ENCODE results near the gene PRKAG2. TPM values are rescaled to one million over a fixed set of nuclear protein-coding genes. Genes with fewer than 3 reads are reported as not detected.

Gene PRKAG2
- total and polyA plus RNA-seq, 2 of the 8 experiments (the other 6 are each of a cell fraction or from before 2014, with no cell fraction given), result 7.5 to 18.1 TPM

DNA sequence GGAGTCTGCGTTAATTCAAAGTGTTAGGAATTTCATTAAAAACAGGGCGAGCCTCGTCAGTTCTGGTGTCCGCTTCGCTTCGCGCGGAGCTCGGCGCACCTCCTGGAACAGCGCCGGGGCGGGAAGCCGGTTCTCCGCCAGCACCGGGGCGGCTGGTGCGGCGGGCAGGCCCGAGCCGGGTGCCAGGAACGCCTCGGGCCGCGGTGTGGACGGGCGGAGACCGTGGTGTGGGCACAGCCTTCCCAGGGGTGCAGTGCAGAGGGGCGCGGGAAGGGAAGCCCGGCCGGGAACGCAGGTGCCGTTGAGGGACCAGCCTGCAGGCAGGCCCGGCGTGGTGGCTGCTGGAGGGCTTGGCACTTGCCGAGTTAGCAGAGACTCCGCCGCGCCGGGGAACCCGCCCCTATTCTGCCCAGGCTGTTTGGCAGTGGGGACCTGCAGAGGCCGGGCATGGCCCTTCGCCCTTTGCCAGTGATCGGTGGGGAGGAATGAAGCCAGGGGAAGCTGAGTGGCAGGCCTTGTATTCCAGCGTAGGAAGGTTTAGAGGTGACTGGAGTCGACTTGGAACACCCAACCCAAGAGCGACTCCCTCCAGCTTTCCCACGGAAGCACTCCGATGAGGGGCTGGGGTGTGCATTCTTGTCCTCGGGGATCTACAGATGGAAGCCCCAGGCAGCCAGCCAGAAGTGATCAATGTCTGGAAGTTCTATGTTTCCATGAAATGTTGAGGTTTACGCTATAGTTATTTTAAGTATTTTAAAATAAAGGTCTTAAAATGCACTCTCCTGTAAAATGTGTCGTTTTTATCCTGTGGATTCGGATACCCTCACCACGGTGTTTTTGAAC is 356.3 kb downstream of the PRKAG2 start (continued):
- TF ChIP-seq MAX (IDR thresholded peaks at IDR 0.05) (peak; percentile 36; the same call in 1 of the 2 replicates), POU5F1 (IDR thresholded peaks at IDR 0.05; ENCODE audit: low read depth, low read length) (no peak), KDM4A (IDR thresholded peaks at IDR 0.05; ENCODE audit: low read depth, low read length, severe bottlenecking) (peak; percentile 42), GTF2F1 (IDR thresholded peaks at IDR 0.05; ENCODE audit: borderline replicate concordance, low read depth, low read length) (no peak), CBX5 (IDR thresholded peaks at IDR 0.05; ENCODE audit: low read depth, low read length) (no peak), NANOG (IDR thresholded peaks at IDR 0.05; ENCODE audit: insufficient read depth, low read depth, low read length, poor library complexity, severe bottlenecking) (no peak), SP4 (IDR thresholded peaks at IDR 0.05; ENCODE audit: low read length) (no peak), NRF1 (IDR thresholded peaks at IDR 0.05; ENCODE audit: low read depth, low read length) (no peak), TBP (IDR thresholded peaks at IDR 0.05; ENCODE audit: low read depth, low read length) (no peak)
- TF ChIP-seq, protein P1, sequence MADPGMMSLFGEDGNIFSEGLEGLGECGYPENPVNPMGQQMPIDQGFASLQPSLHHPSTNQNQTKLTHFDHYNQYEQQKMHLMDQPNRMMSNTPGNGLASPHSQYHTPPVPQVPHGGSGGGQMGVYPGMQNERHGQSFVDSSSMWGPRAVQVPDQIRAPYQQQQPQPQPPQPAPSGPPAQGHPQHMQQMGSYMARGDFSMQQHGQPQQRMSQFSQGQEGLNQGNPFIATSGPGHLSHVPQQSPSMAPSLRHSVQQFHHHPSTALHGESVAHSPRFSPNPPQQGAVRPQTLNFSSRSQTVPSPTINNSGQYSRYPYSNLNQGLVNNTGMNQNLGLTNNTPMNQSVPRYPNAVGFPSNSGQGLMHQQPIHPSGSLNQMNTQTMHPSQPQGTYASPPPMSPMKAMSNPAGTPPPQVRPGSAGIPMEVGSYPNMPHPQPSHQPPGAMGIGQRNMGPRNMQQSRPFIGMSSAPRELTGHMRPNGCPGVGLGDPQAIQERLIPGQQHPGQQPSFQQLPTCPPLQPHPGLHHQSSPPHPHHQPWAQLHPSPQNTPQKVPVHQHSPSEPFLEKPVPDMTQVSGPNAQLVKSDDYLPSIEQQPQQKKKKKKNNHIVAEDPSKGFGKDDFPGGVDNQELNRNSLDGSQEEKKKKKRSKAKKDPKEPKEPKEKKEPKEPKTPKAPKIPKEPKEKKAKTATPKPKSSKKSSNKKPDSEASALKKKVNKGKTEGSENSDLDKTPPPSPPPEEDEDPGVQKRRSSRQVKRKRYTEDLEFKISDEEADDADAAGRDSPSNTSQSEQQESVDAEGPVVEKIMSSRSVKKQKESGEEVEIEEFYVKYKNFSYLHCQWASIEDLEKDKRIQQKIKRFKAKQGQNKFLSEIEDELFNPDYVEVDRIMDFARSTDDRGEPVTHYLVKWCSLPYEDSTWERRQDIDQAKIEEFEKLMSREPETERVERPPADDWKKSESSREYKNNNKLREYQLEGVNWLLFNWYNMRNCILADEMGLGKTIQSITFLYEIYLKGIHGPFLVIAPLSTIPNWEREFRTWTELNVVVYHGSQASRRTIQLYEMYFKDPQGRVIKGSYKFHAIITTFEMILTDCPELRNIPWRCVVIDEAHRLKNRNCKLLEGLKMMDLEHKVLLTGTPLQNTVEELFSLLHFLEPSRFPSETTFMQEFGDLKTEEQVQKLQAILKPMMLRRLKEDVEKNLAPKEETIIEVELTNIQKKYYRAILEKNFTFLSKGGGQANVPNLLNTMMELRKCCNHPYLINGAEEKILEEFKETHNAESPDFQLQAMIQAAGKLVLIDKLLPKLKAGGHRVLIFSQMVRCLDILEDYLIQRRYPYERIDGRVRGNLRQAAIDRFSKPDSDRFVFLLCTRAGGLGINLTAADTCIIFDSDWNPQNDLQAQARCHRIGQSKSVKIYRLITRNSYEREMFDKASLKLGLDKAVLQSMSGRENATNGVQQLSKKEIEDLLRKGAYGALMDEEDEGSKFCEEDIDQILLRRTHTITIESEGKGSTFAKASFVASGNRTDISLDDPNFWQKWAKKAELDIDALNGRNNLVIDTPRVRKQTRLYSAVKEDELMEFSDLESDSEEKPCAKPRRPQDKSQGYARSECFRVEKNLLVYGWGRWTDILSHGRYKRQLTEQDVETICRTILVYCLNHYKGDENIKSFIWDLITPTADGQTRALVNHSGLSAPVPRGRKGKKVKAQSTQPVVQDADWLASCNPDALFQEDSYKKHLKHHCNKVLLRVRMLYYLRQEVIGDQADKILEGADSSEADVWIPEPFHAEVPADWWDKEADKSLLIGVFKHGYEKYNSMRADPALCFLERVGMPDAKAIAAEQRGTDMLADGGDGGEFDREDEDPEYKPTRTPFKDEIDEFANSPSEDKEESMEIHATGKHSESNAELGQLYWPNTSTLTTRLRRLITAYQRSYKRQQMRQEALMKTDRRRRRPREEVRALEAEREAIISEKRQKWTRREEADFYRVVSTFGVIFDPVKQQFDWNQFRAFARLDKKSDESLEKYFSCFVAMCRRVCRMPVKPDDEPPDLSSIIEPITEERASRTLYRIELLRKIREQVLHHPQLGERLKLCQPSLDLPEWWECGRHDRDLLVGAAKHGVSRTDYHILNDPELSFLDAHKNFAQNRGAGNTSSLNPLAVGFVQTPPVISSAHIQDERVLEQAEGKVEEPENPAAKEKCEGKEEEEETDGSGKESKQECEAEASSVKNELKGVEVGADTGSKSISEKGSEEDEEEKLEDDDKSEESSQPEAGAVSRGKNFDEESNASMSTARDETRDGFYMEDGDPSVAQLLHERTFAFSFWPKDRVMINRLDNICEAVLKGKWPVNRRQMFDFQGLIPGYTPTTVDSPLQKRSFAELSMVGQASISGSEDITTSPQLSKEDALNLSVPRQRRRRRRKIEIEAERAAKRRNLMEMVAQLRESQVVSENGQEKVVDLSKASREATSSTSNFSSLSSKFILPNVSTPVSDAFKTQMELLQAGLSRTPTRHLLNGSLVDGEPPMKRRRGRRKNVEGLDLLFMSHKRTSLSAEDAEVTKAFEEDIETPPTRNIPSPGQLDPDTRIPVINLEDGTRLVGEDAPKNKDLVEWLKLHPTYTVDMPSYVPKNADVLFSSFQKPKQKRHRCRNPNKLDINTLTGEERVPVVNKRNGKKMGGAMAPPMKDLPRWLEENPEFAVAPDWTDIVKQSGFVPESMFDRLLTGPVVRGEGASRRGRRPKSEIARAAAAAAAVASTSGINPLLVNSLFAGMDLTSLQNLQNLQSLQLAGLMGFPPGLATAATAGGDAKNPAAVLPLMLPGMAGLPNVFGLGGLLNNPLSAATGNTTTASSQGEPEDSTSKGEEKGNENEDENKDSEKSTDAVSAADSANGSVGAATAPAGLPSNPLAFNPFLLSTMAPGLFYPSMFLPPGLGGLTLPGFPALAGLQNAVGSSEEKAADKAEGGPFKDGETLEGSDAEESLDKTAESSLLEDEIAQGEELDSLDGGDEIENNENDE (IDR thresholded peaks at IDR 0.05; ENCODE audit: insufficient replicate concordance, low read length), result no peak

Measured in H1 (cell line).